LNCaP clone FGC (cell line): ENCODE results near the gene CBX4.

Source experiments
- DNase-seq: peaks from one replicate; pipeline ENCODE4 v3.0.0-alpha.2; 2011; ENCODE audit warnings: low read depth
- H3K4me3 ChIP-seq: 2 replicates; pipeline ENCODE4 v1.5.1; 2011; ENCODE audit warnings: mild to moderate bottlenecking, low read depth, low read length, control low read depth
- TF ChIP-seq, protein P1 (sequence below): IDR thresholded peaks from 2 replicates; pipeline ENCODE4 v1.5.1; 2012; ENCODE audit warnings: mild to moderate bottlenecking; ENCODE audit not compliant: control insufficient read depth, insufficient read depth; ENCODE audit errors: extremely low read depth

CBX4 gene

GRCh38 chr17:79826841-79827578 lies 12.2 kb downstream of the CBX4 start:
- DNase-seq = no peak
- TF ChIP-seq, protein P1, sequence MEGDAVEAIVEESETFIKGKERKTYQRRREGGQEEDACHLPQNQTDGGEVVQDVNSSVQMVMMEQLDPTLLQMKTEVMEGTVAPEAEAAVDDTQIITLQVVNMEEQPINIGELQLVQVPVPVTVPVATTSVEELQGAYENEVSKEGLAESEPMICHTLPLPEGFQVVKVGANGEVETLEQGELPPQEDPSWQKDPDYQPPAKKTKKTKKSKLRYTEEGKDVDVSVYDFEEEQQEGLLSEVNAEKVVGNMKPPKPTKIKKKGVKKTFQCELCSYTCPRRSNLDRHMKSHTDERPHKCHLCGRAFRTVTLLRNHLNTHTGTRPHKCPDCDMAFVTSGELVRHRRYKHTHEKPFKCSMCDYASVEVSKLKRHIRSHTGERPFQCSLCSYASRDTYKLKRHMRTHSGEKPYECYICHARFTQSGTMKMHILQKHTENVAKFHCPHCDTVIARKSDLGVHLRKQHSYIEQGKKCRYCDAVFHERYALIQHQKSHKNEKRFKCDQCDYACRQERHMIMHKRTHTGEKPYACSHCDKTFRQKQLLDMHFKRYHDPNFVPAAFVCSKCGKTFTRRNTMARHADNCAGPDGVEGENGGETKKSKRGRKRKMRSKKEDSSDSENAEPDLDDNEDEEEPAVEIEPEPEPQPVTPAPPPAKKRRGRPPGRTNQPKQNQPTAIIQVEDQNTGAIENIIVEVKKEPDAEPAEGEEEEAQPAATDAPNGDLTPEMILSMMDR = no peak
- no peak overlapping the region for H3K4me3 ChIP-seq

DNA sequence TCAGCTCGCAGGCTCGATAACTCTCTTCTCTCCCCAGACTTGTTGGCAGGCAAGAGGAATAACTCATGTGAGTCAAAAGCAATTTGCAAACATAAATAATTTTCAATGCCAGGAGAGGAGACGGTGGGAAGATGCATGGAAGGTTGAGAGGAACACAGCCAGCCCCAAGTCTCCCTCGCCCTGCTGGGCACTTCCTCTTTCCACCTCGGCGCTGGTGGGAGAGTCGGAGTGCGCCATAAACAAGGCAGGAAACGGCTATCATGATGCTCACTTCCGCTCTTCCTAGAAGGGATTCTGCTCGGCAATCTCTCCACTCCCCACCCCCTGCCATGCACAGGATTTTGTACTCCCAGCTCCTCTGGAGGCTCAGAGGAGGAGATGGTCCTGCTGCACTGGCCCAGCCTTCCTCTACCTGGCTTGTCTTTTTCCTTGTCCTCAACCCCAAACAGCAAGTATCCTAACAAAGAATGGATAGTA lies 13.0 kb downstream of the CBX4 start:
- TF ChIP-seq, protein P1 = no peak
- DNase-seq = no peak
- no peak overlapping the region for H3K4me3 ChIP-seq

GRCh38 chr17:79825580-79825921 lies 13.7 kb downstream of the CBX4 start:
- no peak for DNase-seq
- TF ChIP-seq, protein P1 = no peak

DNA sequence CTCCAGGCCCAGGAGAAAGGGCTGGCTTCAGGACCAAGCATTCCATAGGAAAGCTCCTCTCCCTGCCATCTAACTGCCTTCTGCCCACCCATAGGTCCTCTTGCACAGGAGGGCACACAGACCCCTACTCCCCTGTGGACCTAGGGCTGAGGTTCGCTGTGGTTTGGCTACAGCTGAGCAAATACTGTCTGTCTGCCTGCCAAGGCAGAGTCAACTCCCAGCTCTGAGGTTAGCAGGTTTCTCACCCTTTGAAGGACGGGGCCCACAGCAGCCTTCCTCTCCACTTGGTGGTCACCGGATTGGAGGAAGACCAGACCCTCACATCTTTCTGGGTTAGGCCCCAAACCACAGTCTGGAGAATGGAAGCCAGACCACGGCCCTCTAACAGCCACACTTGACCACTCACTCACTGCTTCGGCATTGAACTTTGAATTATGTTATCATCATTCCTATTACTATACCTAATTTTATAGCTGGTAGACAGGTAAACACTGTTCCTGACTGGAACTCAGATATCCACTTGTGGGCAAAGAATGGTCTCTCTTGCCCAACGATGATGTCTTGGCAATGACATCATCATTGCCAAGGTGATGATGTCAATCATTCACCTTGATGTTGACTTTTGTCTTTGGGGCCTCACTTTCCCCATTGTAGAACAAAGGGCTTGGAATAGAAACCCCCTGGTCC lies 14.2 kb downstream of the CBX4 start:
- no peak overlapping the region for H3K4me3 ChIP-seq
- no peak for DNase-seq
- TF ChIP-seq, protein P1 = no peak

More at GRCh38 chr17:79825580-79825921, 13.7 kb downstream of the CBX4 start:
- H3K4me3 ChIP-seq = no peak overlapping the region

GRCh38 chr17:79824234-79824633 lies 15.0 kb downstream of the CBX4 start:
- no peak overlapping the region for H3K4me3 ChIP-seq
- TF ChIP-seq, protein P1 = no peak
- no peak for DNase-seq

DNA sequence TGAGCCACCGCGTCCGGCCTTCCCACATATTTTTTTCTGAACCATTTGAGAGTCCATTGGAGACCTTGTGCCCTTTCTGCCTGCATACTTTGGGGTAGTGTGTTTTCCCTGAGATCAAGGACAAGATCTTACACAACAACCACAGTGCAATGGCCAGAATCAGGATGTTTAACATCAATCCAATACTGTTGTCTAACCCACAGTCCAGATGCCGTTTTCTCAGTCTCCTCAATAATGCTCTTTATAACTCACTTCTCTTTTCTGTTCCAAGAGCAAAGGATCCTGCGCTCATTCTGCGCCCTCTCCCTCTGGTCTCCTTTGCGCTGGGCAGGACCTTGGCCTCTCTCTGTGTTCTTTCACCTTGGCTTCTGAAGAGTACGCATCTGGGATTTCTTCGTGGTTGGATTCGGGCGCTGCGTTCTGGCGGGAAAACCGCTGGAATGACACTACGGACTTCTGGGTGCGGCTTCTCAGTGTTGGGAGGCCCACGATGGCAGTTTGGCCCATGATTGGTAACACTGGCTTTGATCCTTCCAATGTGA lies 16.6 kb downstream of the CBX4 start:
- TF ChIP-seq, protein P1 = no peak
- no peak for DNase-seq
- no peak overlapping the region for H3K4me3 ChIP-seq
